ENCODE data around the gene NFE2L2.
A peak's percentile ranks its signal among the peaks of the same experiment; 100 is the strongest.
"Not testable (repeated sequence)": the region's sequence is repeated elsewhere in the genome, so short reads cannot be mapped to it uniquely, and the experiment has no call there.

- TF ChIP-seq, protein P1, sequence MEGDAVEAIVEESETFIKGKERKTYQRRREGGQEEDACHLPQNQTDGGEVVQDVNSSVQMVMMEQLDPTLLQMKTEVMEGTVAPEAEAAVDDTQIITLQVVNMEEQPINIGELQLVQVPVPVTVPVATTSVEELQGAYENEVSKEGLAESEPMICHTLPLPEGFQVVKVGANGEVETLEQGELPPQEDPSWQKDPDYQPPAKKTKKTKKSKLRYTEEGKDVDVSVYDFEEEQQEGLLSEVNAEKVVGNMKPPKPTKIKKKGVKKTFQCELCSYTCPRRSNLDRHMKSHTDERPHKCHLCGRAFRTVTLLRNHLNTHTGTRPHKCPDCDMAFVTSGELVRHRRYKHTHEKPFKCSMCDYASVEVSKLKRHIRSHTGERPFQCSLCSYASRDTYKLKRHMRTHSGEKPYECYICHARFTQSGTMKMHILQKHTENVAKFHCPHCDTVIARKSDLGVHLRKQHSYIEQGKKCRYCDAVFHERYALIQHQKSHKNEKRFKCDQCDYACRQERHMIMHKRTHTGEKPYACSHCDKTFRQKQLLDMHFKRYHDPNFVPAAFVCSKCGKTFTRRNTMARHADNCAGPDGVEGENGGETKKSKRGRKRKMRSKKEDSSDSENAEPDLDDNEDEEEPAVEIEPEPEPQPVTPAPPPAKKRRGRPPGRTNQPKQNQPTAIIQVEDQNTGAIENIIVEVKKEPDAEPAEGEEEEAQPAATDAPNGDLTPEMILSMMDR (conservative IDR thresholded peaks at IDR 0.05; ENCODE audit: low read depth in 2 of 2) = not testable (repeated sequence)
- not testable (repeated sequence) for TF ChIP-seq STAT1 (IDR thresholded peaks at IDR 0.05; ENCODE audit: unreplicated experiment); ETS1 (IDR thresholded peaks at IDR 0.05); REST (IDR thresholded peaks at IDR 0.05; ENCODE audit: unreplicated experiment); POLR2AphosphoS5 (IDR thresholded peaks at IDR 0.05; ENCODE audit: low read depth); EZH2 (IDR thresholded peaks at IDR 0.05; ENCODE audit: low read depth, unreplicated experiment); ZNF331 (CRISPR knock-in tag; IDR thresholded peaks at IDR 0.05; ENCODE audit: low read depth); EZH2phosphoT487 (IDR thresholded peaks at IDR 0.05; ENCODE audit: unreplicated experiment); ZNF114 (CRISPR knock-in tag; IDR thresholded peaks at IDR 0.05); NANOG (IDR thresholded peaks at IDR 0.05; ENCODE audit: borderline replicate concordance)
- TF ChIP-seq CREB1 (CRISPR knock-in tag; IDR thresholded peaks at IDR 0.05; ENCODE audit: low read depth) = 0 out of 2 replicates have a peak, but pooled peaks have one; percentile 3
These were observed 41.1 kb downstream of the NFE2L2 start for GRCh38 chr2:177223436-177223835.

Measured in GM23338 (cell line).